HepG2 (cell line): Measurements from ENCODE around the gene GGTLC2.
"Not testable (repeated sequence)": the region's sequence is repeated elsewhere in the genome, so short reads cannot be mapped to it uniquely, and the experiment has no call there.

Experiments
- CHD4 ChIP-seq: fragments of 200-600 bp; sonication (generic); IDR thresholded peaks from 2 replicates; pipeline ENCODE4 v1.7.0; 2017; ENCODE audit warnings: mild to moderate bottlenecking, low read length, borderline replicate concordance
- FOXM1 ChIP-seq: sonication (generic); formaldehyde crosslinking; IDR thresholded peaks from 2 replicates; pipeline ENCODE4 v1.5.0; 2020; ENCODE audit warnings: missing genetic modification reagents
- JUNB ChIP-seq: sonication (generic); formaldehyde crosslinking; IDR thresholded peaks from 2 replicates; pipeline ENCODE4 v1.8.0; 2022; ENCODE audit warnings: missing genetic modification reagents, mild to moderate bottlenecking, borderline replicate concordance
- POLR2A ChIP-seq, 2 experiments: IDR thresholded peaks; 2 replicates each; pipeline ENCODE4 v1.6.1; 2011; ENCODE audit warnings: low read depth in 2 of 2, low read length in 2 of 2, mild to moderate bottlenecking in 1 of 2, moderate library complexity in 1 of 2; ENCODE audit not compliant: insufficient read depth in 1 of 2
- SP2 ChIP-seq: sonication (generic); formaldehyde crosslinking; IDR thresholded peaks from 2 replicates; pipeline ENCODE4 v1.5.1; 2020; ENCODE audit warnings: mild to moderate bottlenecking, missing genetic modification reagents
- TAF1 ChIP-seq: sonication (generic); formaldehyde crosslinking; IDR thresholded peaks from 2 replicates; pipeline ENCODE4 v1.4.0; 2020; ENCODE audit warnings: missing genetic modification reagents
- TCF12 ChIP-seq, 2 experiments: fragments of 450-650 bp in 1 of 2; sonication (generic) in 1 of 2; formaldehyde crosslinking in 1 of 2; IDR thresholded peaks; 2 replicates each; pipeline versions ENCODE4 v1.6.1 to v1.8.0; 2017 to 2022; ENCODE audit warnings: antibody characterized with exemption in 1 of 2, mild to moderate bottlenecking in 1 of 2, missing genetic modification reagents in 1 of 2, moderate library complexity in 1 of 2
- ZNF274 ChIP-seq: sonication (generic); formaldehyde crosslinking; IDR thresholded peaks from 2 replicates; pipeline ENCODE4 v1.5.1; 2020; ENCODE audit warnings: mild to moderate bottlenecking, missing genetic modification reagents
- ZNF317 ChIP-seq: sonication (generic); formaldehyde crosslinking; IDR thresholded peaks from 2 replicates; pipeline ENCODE4 v1.5.0; 2020; ENCODE audit warnings: mild to moderate bottlenecking, missing genetic modification reagents
- ZNF501 ChIP-seq: sonication (generic); formaldehyde crosslinking; IDR thresholded peaks from 2 replicates; pipeline ENCODE4 v1.5.1; 2020; ENCODE audit warnings: mild to moderate bottlenecking, moderate library complexity, missing genetic modification reagents
- ZNF720 ChIP-seq: sonication (generic); formaldehyde crosslinking; IDR thresholded peaks from 2 replicates; pipeline ENCODE4 v1.4.0; 2020; ENCODE audit warnings: missing genetic modification reagents
- TF ChIP-seq, protein P1 (sequence below): sonication (generic); formaldehyde crosslinking; IDR thresholded peaks from 2 replicates; pipeline ENCODE4 v1.5.0; 2020; ENCODE audit warnings: mild to moderate bottlenecking, missing genetic modification reagents, moderate library complexity
- TF ChIP-seq, protein P2 (sequence below): IDR thresholded peaks from 2 replicates; pipeline ENCODE4 v1.6.1; 2016; ENCODE audit warnings: mild to moderate bottlenecking, missing biosample characterization, missing genetic modification reagents
- TF ChIP-seq, protein P3 (sequence below): sonication (generic); formaldehyde crosslinking; IDR thresholded peaks from 2 replicates; pipeline ENCODE4 v1.8.1; 2022; ENCODE audit warnings: low read depth, mild to moderate bottlenecking, missing genetic modification reagents

GRCh38 chr22:22652102-22652501 lies 7.7 kb downstream of the GGTLC2 start:
- not testable (repeated sequence) for TF ChIP-seq CHD4; POLR2A (IDR thresholded peaks at IDR 0.05; ENCODE audit: insufficient read depth in 1 of 2, low read depth in 2 of 2, low read length in 2 of 2); FOXM1 (CRISPR knock-in tag); JUNB (CRISPR knock-in tag); TCF12 (IDR thresholded peaks at IDR 0.05); TCF12 (CRISPR knock-in tag; IDR thresholded peaks at IDR 0.05); ZNF501 (CRISPR knock-in tag); TAF1 (CRISPR knock-in tag); ZNF274 (CRISPR knock-in tag); ZNF317 (CRISPR knock-in tag); SP2 (CRISPR knock-in tag); ZNF720 (CRISPR knock-in tag)
- TF ChIP-seq, protein P1, sequence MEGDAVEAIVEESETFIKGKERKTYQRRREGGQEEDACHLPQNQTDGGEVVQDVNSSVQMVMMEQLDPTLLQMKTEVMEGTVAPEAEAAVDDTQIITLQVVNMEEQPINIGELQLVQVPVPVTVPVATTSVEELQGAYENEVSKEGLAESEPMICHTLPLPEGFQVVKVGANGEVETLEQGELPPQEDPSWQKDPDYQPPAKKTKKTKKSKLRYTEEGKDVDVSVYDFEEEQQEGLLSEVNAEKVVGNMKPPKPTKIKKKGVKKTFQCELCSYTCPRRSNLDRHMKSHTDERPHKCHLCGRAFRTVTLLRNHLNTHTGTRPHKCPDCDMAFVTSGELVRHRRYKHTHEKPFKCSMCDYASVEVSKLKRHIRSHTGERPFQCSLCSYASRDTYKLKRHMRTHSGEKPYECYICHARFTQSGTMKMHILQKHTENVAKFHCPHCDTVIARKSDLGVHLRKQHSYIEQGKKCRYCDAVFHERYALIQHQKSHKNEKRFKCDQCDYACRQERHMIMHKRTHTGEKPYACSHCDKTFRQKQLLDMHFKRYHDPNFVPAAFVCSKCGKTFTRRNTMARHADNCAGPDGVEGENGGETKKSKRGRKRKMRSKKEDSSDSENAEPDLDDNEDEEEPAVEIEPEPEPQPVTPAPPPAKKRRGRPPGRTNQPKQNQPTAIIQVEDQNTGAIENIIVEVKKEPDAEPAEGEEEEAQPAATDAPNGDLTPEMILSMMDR (CRISPR knock-in tag) = not testable (repeated sequence)
- TF ChIP-seq, protein P2, sequence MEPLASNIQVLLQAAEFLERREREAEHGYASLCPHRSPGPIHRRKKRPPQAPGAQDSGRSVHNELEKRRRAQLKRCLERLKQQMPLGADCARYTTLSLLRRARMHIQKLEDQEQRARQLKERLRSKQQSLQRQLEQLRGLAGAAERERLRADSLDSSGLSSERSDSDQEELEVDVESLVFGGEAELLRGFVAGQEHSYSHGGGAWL = not testable (repeated sequence)
- TF ChIP-seq, protein P3, sequence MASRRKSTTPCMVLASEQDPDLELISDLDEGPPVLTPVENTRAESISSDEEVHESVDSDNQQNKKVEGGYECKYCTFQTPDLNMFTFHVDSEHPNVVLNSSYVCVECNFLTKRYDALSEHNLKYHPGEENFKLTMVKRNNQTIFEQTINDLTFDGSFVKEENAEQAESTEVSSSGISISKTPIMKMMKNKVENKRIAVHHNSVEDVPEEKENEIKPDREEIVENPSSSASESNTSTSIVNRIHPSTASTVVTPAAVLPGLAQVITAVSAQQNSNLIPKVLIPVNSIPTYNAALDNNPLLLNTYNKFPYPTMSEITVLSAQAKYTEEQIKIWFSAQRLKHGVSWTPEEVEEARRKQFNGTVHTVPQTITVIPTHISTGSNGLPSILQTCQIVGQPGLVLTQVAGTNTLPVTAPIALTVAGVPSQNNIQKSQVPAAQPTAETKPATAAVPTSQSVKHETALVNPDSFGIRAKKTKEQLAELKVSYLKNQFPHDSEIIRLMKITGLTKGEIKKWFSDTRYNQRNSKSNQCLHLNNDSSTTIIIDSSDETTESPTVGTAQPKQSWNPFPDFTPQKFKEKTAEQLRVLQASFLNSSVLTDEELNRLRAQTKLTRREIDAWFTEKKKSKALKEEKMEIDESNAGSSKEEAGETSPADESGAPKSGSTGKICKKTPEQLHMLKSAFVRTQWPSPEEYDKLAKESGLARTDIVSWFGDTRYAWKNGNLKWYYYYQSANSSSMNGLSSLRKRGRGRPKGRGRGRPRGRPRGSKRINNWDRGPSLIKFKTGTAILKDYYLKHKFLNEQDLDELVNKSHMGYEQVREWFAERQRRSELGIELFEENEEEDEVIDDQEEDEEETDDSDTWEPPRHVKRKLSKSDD = not testable (repeated sequence)
